SK-N-SH (cell line): Measurements from ENCODE around the gene FAT1. TPM values are rescaled to one million over a fixed set of nuclear protein-coding genes. Genes with fewer than 3 reads are reported as not detected.

Experiments
- CTCF ChIA-PET: fragments of 300-600, 350-600 bp; formaldehyde crosslinking; extraction: SDS; loops from one replicate; lab custom pipeline; 2021; lab: Yijun Ruan, JAX
- POLR2A ChIA-PET: fragments of 350-600 bp; sonication (Branson Sonifier 250); formaldehyde crosslinking; extraction: SDS; loops from one replicate; lab custom pipeline; 2020; ENCODE audit warnings: antibody characterized with exemption, inconsistent platforms; lab: Yijun Ruan, JAX
- DNase-seq: peaks from one replicate; pipeline ENCODE4 v3.0.0; 2012
- H2AFZ ChIP-seq: fragments of 200-600 bp; sonication (generic); 2 replicates; pipeline ENCODE4 v1.8.1; 2016; ENCODE audit warnings: antibody characterized with exemption, mild to moderate bottlenecking, low read depth
- H3F3A ChIP-seq: fragments of 200-600 bp; sonication (generic); replicated peaks from 2 replicates; pipeline ENCODE3; 2016; ENCODE audit warnings: antibody characterized with exemption, mild to moderate bottlenecking; ENCODE audit not compliant: insufficient read depth
- H3K27ac ChIP-seq, 2 experiments: fragments of 200-500 bp in 1 of 2; fragments of 200-600 bp in 1 of 2; sonication (Bioruptor generic) in 1 of 2; sonication (generic), shearing (Covaris generic) in 1 of 2; 2 replicates each; pipeline versions ENCODE4 v1.5.1 to v1.6.1; 2014 to 2016; ENCODE audit warnings: low read depth in 2 of 2, inconsistent platforms in 1 of 2, low read length in 1 of 2, mild to moderate bottlenecking in 1 of 2, mixed read lengths in 1 of 2
- H3K27me3 ChIP-seq: fragments of 200-600 bp; sonication (generic), shearing (Covaris generic); 2 replicates; pipeline ENCODE4 v1.6.1; 2016; ENCODE audit warnings: mixed run types; ENCODE audit not compliant: insufficient read depth
- H3K36me3 ChIP-seq, 2 experiments: fragments of 200-500 bp in 1 of 2; fragments of 200-600 bp in 1 of 2; sonication (Bioruptor generic) in 1 of 2; sonication (generic) in 1 of 2; replicated peaks in 1 of 2; 2 replicates each; pipeline versions ENCODE3 to v1.5.1; 2014 to 2016; ENCODE audit warnings: low read length in 1 of 2, mild to moderate bottlenecking in 1 of 2; ENCODE audit not compliant: insufficient read depth in 2 of 2, control insufficient read depth in 1 of 2
- H3K4me1 ChIP-seq, 2 experiments: fragments of 200-500 bp in 1 of 2; fragments of 200-600 bp in 1 of 2; sonication (Bioruptor generic) in 1 of 2; sonication (generic), shearing (Covaris generic) in 1 of 2; 2 replicates each; pipeline versions ENCODE4 v1.5.1 to v1.6.1; 2014 to 2016; ENCODE audit warnings: low read depth in 1 of 2, low read length in 1 of 2, mixed run types in 1 of 2; ENCODE audit not compliant: insufficient read depth in 2 of 2, control insufficient read depth in 1 of 2
- H3K4me2 ChIP-seq: fragments of 200-600 bp; sonication (generic), shearing (Covaris generic); 2 replicates; pipeline ENCODE4 v1.6.1; 2017; ENCODE audit warnings: mixed run types
- H3K4me3 ChIP-seq, 2 experiments: fragments of 200-500 bp in 1 of 2; fragments of 200-600 bp in 1 of 2; sonication (Bioruptor generic) in 1 of 2; sonication (generic), shearing (Covaris generic) in 1 of 2; 2 replicates each; pipeline versions ENCODE4 v1.5.1 to v1.8.1; 2014 to 2016; ENCODE audit warnings: low read depth in 2 of 2, inconsistent platforms in 1 of 2, low read length in 1 of 2, mild to moderate bottlenecking in 1 of 2, mixed read lengths in 1 of 2, moderate library complexity in 1 of 2
- H3K79me2 ChIP-seq: fragments of 200-600 bp; sonication (generic); 2 replicates; pipeline ENCODE4 v1.8.1; 2017; ENCODE audit warnings: mild to moderate bottlenecking; ENCODE audit not compliant: insufficient read depth
- H3K9ac ChIP-seq: fragments of 200-600 bp; sonication (generic); 2 replicates; pipeline ENCODE4 v1.6.1; 2017; ENCODE audit warnings: mixed run types
- H3K9me2 ChIP-seq: fragments of 200-600 bp; sonication (generic); 2 replicates; pipeline ENCODE4 v1.6.1; 2017; ENCODE audit warnings: mixed run types
- H3K9me3 ChIP-seq: fragments of 200-600 bp; sonication (generic); 2 replicates; pipeline ENCODE4 v1.6.1; 2017; ENCODE audit warnings: mixed run types, mild to moderate bottlenecking, moderate library complexity
- H4K20me1 ChIP-seq: fragments of 200-600 bp; sonication (generic); 2 replicates; pipeline ENCODE4 v1.6.1; 2017; ENCODE audit warnings: mild to moderate bottlenecking, mixed run types; ENCODE audit not compliant: insufficient read depth
- CHD2 ChIP-seq: fragments of 150-350 bp; IDR thresholded peaks from 2 replicates; pipeline ENCODE4 v1.6.1; 2018; ENCODE audit warnings: low read length; ENCODE audit not compliant: partially characterized antibody
- JUND ChIP-seq: IDR thresholded peaks from 2 replicates; pipeline ENCODE4 v1.4.0; 2012
- MEF2A ChIP-seq: IDR thresholded peaks from 2 replicates; pipeline ENCODE4 v1.4.0; 2012; ENCODE audit warnings: low read depth, borderline replicate concordance
- MXI1 ChIP-seq: IDR thresholded peaks from 2 replicates; pipeline ENCODE4 v1.6.1; 2012; ENCODE audit warnings: mild to moderate bottlenecking, low read depth, low read length, improper control_type of control experiment
- NFIC ChIP-seq: IDR thresholded peaks from 2 replicates; pipeline ENCODE4 v1.4.0; 2012; ENCODE audit warnings: borderline replicate concordance
- NRF1 ChIP-seq: IDR thresholded peaks from 2 replicates; pipeline ENCODE4 v1.6.1; 2012; ENCODE audit warnings: low read depth, mild to moderate bottlenecking, low read length
- PBX3 ChIP-seq: IDR thresholded peaks from 2 replicates; pipeline ENCODE4; 2012
- POLR2AphosphoS5 ChIP-seq: IDR thresholded peaks from 2 replicates; pipeline ENCODE4 v1.6.1; 2012; ENCODE audit warnings: low read depth, low read length
- RAD21 ChIP-seq: IDR thresholded peaks from 2 replicates; pipeline ENCODE4 v1.6.1; 2012; ENCODE audit warnings: mild to moderate bottlenecking, low read length
- REST ChIP-seq: IDR thresholded peaks from 2 replicates; pipeline ENCODE4 v1.6.1; 2012; ENCODE audit warnings: mild to moderate bottlenecking, low read depth, low read length, moderate library complexity
- RFX5 ChIP-seq: IDR thresholded peaks from 2 replicates; pipeline ENCODE4 v1.6.1; 2012; ENCODE audit warnings: mild to moderate bottlenecking, improper control_type of control experiment, low read length
- RXRA ChIP-seq: IDR thresholded peaks from 2 replicates; pipeline ENCODE4 v1.4.0; 2012; ENCODE audit warnings: low read depth, mild to moderate bottlenecking, borderline replicate concordance
- SIN3A ChIP-seq: IDR thresholded peaks from 2 replicates; pipeline ENCODE4 v1.6.1; 2012; ENCODE audit warnings: low read depth, mild to moderate bottlenecking, low read length, moderate library complexity, borderline replicate concordance
- WGBS: methylation state at CpG from one replicate; pipeline ENCODE4 v1.1.6; 2017; ENCODE audit warnings: low lambda C conversion rate; 5-methylcytosine and 5-hydroxymethylcytosine counted together
- polyA plus RNA-seq, 3 experiments: library from polyadenylated mRNA; depleted of rRNA; stranded (reverse); fragments of >200 nt; gene quantifications; 2 replicates each; pipeline ENCODE4 v1.2.3, GENCODE V29; 2012
- TF ChIP-seq, protein P1 (sequence below): fragments of 200-600 bp; sonication (generic); IDR thresholded peaks from 2 replicates; pipeline ENCODE4 v1.6.1; 2017; ENCODE audit warnings: antibody characterized with exemption, mild to moderate bottlenecking, moderate library complexity
- TF ChIP-seq, protein P2 (sequence below): IDR thresholded peaks from 2 replicates; pipeline ENCODE4 v1.4.0; 2012; ENCODE audit warnings: low read depth
- TF ChIP-seq, protein P3 (sequence below): fragments of 150-350 bp; IDR thresholded peaks from 2 replicates; pipeline ENCODE4 v1.6.1; 2017; ENCODE audit warnings: antibody characterized with exemption, low read length, low read depth, borderline replicate concordance

The FAT1 gene
- polyA plus RNA-seq, 1 of the 3 experiments (the other 2 are of a cell fraction): 41.3 TPM

DNA sequence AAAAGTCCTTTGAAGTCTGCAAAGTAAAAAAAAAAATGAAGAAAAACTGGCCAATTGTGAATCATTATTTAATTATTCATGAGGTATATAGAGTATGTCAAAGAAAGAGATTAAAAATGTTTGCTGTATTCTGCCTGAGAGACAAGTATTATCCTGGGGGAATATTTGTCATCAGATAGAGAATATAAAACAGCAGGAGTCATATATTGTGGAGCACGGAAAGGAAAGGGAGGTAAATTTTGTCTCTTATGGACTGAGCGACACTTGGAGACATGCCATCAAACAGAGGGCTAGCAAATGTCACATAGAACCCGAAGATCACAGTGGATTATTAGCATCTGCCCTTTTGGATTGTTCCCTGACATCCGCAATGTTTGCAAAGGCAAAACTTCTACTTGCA lies 39.2 kb upstream of the FAT1 start:
- H3K79me2 ChIP-seq: no peaks in the 10 kb centered on the region
- ChIA-PET CTCF (no interaction called here), POLR2A (no interaction called here)
- H3K9me2 ChIP-seq: no peaks in the 10 kb centered on the region
- no peaks in the 10 kb centered on the region for H3K9me3 ChIP-seq
- no peak overlapping the region for H3K4me2 ChIP-seq
- no peaks in the 10 kb centered on the region; a peak in 1 of 4 replicates for H3K4me1 ChIP-seq
- no peak for TF ChIP-seq MXI1
- TF ChIP-seq RAD21: no peak
- TF ChIP-seq MEF2A: no peak
- TF ChIP-seq POLR2AphosphoS5: no peak
- TF ChIP-seq, protein P1, sequence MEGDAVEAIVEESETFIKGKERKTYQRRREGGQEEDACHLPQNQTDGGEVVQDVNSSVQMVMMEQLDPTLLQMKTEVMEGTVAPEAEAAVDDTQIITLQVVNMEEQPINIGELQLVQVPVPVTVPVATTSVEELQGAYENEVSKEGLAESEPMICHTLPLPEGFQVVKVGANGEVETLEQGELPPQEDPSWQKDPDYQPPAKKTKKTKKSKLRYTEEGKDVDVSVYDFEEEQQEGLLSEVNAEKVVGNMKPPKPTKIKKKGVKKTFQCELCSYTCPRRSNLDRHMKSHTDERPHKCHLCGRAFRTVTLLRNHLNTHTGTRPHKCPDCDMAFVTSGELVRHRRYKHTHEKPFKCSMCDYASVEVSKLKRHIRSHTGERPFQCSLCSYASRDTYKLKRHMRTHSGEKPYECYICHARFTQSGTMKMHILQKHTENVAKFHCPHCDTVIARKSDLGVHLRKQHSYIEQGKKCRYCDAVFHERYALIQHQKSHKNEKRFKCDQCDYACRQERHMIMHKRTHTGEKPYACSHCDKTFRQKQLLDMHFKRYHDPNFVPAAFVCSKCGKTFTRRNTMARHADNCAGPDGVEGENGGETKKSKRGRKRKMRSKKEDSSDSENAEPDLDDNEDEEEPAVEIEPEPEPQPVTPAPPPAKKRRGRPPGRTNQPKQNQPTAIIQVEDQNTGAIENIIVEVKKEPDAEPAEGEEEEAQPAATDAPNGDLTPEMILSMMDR: no peak
- TF ChIP-seq JUND: no peak
- TF ChIP-seq, protein P2, sequence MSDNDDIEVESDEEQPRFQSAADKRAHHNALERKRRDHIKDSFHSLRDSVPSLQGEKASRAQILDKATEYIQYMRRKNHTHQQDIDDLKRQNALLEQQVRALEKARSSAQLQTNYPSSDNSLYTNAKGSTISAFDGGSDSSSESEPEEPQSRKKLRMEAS: no peak
- TF ChIP-seq RXRA: no peak
- TF ChIP-seq, protein P3, sequence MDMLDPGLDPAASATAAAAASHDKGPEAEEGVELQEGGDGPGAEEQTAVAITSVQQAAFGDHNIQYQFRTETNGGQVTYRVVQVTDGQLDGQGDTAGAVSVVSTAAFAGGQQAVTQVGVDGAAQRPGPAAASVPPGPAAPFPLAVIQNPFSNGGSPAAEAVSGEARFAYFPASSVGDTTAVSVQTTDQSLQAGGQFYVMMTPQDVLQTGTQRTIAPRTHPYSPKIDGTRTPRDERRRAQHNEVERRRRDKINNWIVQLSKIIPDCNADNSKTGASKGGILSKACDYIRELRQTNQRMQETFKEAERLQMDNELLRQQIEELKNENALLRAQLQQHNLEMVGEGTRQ: no peak
- TF ChIP-seq NFIC: no peak
- H3K9ac ChIP-seq: no peak overlapping the region
- no peak for DNase-seq
- H3K27ac ChIP-seq: no peak overlapping the region
- no peaks in the 10 kb centered on the region for H3K27me3 ChIP-seq
- no peaks in the 10 kb centered on the region for H3K36me3 ChIP-seq
- H2AFZ ChIP-seq: no peak overlapping the region
- no peaks in the 10 kb centered on the region for H4K20me1 ChIP-seq
- no peak overlapping the region for H3K4me3 ChIP-seq
- WGBS: 39% methylated on average over 4 of the region's 4 CpGs
- no peaks in the 10 kb centered on the region for H3F3A ChIP-seq

GRCh38 chr4:186762361-186762760 lies 38.7 kb upstream of the FAT1 start:
- TF ChIP-seq PBX3: no peak
- TF ChIP-seq, protein P1: no peak
- no peak for TF ChIP-seq NRF1
- no peak for TF ChIP-seq CHD2
- TF ChIP-seq REST: no peak
- TF ChIP-seq POLR2AphosphoS5: no peak
- no peak for TF ChIP-seq NFIC
- no peak for TF ChIP-seq SIN3A
- TF ChIP-seq RFX5: no peak
- H3K9me2 ChIP-seq: no peaks in the 10 kb centered on the region
- H3K4me3 ChIP-seq: no peak overlapping the region
- H3K9ac ChIP-seq: no peak overlapping the region
- no peaks in the 10 kb centered on the region for H3K27me3 ChIP-seq
- no peaks in the 10 kb centered on the region for H3K9me3 ChIP-seq
- H3K36me3 ChIP-seq: no peaks in the 10 kb centered on the region
- no peaks in the 10 kb centered on the region for H3F3A ChIP-seq
- no peak overlapping the region for H3K4me2 ChIP-seq
- H3K4me1 ChIP-seq: no peaks in the 10 kb centered on the region; a peak in 1 of 4 replicates
- H3K27ac ChIP-seq: no peak overlapping the region
- H3K79me2 ChIP-seq: no peaks in the 10 kb centered on the region
- H4K20me1 ChIP-seq: no peaks in the 10 kb centered on the region
- no peak for DNase-seq
- no peak overlapping the region for H2AFZ ChIP-seq
- WGBS: 34% methylated on average over 2 of the region's 2 CpGs
- POLR2A ChIA-PET: no interaction called here
- CTCF ChIA-PET: no interaction called here
